GM12878 (cell line): Measurements from ENCODE around the gene DNAH3.
"Not testable (repeated sequence)": the region's sequence is repeated elsewhere in the genome, so short reads cannot be mapped to it uniquely, and the experiment has no call there.

ENCODE experiments used
- IRF5 ChIP-seq: fragments of 450-650 bp; IDR thresholded peaks from 2 replicates; pipeline ENCODE4 v1.6.1; 2017; ENCODE audit warnings: borderline replicate concordance
- JUND ChIP-seq: IDR thresholded peaks from 2 replicates; pipeline ENCODE4 v1.6.1; 2012; ENCODE audit warnings: low read depth, mild to moderate bottlenecking, low read length, improper control_type of control experiment, moderate library complexity
- MXI1 ChIP-seq: fragments of 150-350 bp; IDR thresholded peaks from 2 replicates; pipeline ENCODE4 v1.6.1; 2011; ENCODE audit warnings: low read depth, mild to moderate bottlenecking, inconsistent platforms, low read length, improper control_type of control experiment
- SP1 ChIP-seq: IDR thresholded peaks from one replicate; pipeline ENCODE4 v1.6.1; 2011; ENCODE audit warnings: low read depth, low read length
- YY1 ChIP-seq: IDR thresholded peaks from 2 replicates; pipeline ENCODE4 v1.6.1; 2011; ENCODE audit warnings: low read depth, mild to moderate bottlenecking, low read length
- TF ChIP-seq, protein P1 (sequence below), 3 experiments: IDR thresholded peaks in 2 of 3; conservative IDR thresholded peaks in 1 of 3; 2 replicates each; pipeline ENCODE4 v1.5.1; 2011; ENCODE audit warnings: low read depth in 3 of 3, low read length in 3 of 3, mild to moderate bottlenecking in 3 of 3, control low read depth in 2 of 3, moderate library complexity in 2 of 3, inconsistent platforms in 1 of 3, mixed read lengths in 1 of 3; ENCODE audit not compliant: control insufficient read depth in 2 of 3, insufficient read depth in 1 of 3; ENCODE audit errors: extremely low read depth in 1 of 3
- TF ChIP-seq, protein P2 (sequence below): IDR thresholded peaks from 2 replicates; pipeline ENCODE4 v1.6.1; 2011; ENCODE audit warnings: low read depth, low read length, improper control_type of control experiment, borderline replicate concordance
- TF ChIP-seq, protein P3 (sequence below): fragments of 450-650 bp; conservative IDR thresholded peaks from 2 replicates; pipeline ENCODE4 v1.6.1; 2017; ENCODE audit warnings: mild to moderate bottlenecking, moderate library complexity

GRCh38 chr16:20989496-20990070 is 161.1 kb downstream of the DNAH3 start:
- not testable (repeated sequence) for TF ChIP-seq JUND, MXI1, IRF5, SP1, YY1
- TF ChIP-seq, protein P1, sequence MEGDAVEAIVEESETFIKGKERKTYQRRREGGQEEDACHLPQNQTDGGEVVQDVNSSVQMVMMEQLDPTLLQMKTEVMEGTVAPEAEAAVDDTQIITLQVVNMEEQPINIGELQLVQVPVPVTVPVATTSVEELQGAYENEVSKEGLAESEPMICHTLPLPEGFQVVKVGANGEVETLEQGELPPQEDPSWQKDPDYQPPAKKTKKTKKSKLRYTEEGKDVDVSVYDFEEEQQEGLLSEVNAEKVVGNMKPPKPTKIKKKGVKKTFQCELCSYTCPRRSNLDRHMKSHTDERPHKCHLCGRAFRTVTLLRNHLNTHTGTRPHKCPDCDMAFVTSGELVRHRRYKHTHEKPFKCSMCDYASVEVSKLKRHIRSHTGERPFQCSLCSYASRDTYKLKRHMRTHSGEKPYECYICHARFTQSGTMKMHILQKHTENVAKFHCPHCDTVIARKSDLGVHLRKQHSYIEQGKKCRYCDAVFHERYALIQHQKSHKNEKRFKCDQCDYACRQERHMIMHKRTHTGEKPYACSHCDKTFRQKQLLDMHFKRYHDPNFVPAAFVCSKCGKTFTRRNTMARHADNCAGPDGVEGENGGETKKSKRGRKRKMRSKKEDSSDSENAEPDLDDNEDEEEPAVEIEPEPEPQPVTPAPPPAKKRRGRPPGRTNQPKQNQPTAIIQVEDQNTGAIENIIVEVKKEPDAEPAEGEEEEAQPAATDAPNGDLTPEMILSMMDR (IDR thresholded peaks at IDR 0.05 in 2 of 3, conservative IDR thresholded peaks at IDR 0.05 in 1 of 3; ENCODE audit: control insufficient read depth in 2 of 3, extremely low read depth in 1 of 3, insufficient read depth in 1 of 3, low read depth in 3 of 3, low read length in 3 of 3) = not testable (repeated sequence)
- TF ChIP-seq, protein P2, sequence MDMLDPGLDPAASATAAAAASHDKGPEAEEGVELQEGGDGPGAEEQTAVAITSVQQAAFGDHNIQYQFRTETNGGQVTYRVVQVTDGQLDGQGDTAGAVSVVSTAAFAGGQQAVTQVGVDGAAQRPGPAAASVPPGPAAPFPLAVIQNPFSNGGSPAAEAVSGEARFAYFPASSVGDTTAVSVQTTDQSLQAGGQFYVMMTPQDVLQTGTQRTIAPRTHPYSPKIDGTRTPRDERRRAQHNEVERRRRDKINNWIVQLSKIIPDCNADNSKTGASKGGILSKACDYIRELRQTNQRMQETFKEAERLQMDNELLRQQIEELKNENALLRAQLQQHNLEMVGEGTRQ = not testable (repeated sequence)
- TF ChIP-seq, protein P3, sequence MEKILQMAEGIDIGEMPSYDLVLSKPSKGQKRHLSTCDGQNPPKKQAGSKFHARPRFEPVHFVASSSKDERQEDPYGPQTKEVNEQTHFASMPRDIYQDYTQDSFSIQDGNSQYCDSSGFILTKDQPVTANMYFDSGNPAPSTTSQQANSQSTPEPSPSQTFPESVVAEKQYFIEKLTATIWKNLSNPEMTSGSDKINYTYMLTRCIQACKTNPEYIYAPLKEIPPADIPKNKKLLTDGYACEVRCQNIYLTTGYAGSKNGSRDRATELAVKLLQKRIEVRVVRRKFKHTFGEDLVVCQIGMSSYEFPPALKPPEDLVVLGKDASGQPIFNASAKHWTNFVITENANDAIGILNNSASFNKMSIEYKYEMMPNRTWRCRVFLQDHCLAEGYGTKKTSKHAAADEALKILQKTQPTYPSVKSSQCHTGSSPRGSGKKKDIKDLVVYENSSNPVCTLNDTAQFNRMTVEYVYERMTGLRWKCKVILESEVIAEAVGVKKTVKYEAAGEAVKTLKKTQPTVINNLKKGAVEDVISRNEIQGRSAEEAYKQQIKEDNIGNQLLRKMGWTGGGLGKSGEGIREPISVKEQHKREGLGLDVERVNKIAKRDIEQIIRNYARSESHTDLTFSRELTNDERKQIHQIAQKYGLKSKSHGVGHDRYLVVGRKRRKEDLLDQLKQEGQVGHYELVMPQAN = not testable (repeated sequence)
